ENCODE measurements around the gene RNF113A. TPM values are rescaled to one million over a fixed set of nuclear protein-coding genes. Genes with fewer than 3 reads are reported as not detected.

RNF113A gene
- total RNA-seq, 6 experiments from 2014 or later, result 12.2 to 17.0 (median 14.9) TPM

DNA sequence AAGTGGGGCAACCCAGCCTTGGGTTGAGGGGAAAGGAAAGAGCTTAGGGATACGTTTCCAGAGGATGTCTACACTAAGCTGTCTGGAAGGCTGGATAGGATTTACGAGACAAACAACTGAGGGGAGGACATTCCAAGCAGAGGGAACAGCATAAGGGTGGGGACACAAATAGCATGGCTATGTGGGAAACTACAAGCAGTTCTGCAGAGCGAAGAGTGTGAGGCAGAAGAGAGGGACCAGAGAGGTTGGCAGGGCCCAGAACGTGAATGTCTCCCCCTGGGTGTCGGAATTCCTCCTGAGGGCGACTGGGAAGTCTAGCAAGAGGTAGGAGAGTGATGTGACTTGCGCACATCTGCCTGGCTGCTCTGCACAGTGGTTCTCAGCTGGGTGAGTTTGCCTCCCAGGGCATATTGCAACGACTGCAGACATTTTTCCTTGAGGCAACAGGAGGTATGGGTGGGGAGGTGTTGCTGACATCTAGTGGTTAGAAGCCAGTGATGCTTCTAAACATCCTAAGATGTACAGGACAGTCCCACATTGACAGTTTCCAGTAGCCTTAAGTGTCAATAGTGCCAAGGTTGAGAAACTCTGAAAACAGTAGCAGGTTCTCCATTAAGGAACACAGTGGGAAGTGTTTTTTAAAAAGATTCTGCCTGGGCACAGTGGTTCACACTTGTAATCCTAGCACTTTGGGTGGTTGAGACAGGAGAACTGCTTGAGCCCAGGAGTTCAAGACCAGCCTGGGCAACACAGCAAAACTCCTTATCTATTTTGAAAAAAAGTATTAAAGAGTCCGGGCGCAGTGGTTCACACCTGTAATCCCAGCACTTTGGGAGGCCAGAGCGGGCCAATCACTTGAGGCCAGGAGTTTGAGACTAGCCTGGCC is 9.3 kb upstream of the RNF113A start:
- Mint-ChIP-seq H3K9me3 (no peaks in the 10 kb centered on the region), H3K27ac (no peak overlapping the region), H3K36me3 (ENCODE audit: low read depth) (no peaks in the 10 kb centered on the region), H3K4me1 (ENCODE audit: low read depth) (peaks cover 8% of the 10 kb centered on the region), H3K27me3 (ENCODE audit: insufficient read depth) (no peaks in the 10 kb centered on the region), H3K4me3 (no peak overlapping the region)
- TF ChIP-seq, protein P1, sequence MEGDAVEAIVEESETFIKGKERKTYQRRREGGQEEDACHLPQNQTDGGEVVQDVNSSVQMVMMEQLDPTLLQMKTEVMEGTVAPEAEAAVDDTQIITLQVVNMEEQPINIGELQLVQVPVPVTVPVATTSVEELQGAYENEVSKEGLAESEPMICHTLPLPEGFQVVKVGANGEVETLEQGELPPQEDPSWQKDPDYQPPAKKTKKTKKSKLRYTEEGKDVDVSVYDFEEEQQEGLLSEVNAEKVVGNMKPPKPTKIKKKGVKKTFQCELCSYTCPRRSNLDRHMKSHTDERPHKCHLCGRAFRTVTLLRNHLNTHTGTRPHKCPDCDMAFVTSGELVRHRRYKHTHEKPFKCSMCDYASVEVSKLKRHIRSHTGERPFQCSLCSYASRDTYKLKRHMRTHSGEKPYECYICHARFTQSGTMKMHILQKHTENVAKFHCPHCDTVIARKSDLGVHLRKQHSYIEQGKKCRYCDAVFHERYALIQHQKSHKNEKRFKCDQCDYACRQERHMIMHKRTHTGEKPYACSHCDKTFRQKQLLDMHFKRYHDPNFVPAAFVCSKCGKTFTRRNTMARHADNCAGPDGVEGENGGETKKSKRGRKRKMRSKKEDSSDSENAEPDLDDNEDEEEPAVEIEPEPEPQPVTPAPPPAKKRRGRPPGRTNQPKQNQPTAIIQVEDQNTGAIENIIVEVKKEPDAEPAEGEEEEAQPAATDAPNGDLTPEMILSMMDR (IDR thresholded peaks at IDR 0.05), result peak; percentile 77
- peak; percentile 52 for DNase-seq

DNA sequence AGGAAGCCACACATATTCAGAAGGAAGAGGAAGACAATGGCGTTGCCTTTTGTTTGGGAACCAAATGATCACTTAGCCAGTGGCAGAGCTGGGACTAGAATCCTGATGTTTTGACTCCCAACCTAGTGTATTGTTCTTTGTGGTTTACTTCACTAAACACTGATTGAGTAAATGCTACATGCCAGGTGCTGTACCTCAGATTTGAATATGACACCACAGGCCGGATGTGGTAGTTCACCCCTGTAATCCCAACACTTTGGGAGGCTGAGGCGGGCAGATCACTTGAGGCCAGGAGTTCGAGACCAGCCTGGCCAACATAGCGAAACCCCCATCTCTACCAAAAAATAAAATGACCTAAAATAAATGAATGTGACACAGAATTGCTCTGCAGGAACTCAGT is 8.5 kb upstream of the RNF113A start:
- H3K27ac Mint-ChIP-seq, result no peak overlapping the region; the same call in 1 of the 2 replicates
- TF ChIP-seq, protein P1 (IDR thresholded peaks at IDR 0.05), result no peak
- H3K9me3 Mint-ChIP-seq, result no peaks in the 10 kb centered on the region
- no peaks in the 10 kb centered on the region for H3K27me3 Mint-ChIP-seq (ENCODE audit: insufficient read depth)
- H3K4me1 Mint-ChIP-seq (ENCODE audit: low read depth), result peaks cover 8% of the 10 kb centered on the region
- no peak for DNase-seq
- H3K4me3 Mint-ChIP-seq, result no peak overlapping the region
- H3K36me3 Mint-ChIP-seq (ENCODE audit: low read depth), result no peaks in the 10 kb centered on the region

DNA sequence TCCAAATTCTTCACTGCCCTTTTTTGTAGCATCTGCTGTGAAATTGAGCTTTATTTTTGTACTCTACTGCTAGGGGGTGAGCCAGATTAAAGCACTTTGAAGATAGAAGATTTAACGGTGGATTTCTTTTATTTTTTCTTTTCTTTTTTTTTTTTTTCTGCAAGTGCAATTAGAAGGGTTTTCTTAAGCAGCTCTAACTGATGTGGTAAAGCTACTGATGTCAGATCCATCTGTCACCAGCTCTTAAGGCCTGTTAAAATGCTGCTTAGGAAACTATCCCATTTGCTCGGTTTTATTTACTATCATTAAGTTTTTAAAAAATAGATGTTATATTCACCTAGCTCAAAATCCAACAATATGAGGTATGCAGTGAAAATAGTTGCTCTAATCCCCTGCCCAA is 7.2 kb upstream of the RNF113A start:
- Mint-ChIP-seq H3K4me3 (no peak overlapping the region), H3K36me3 (ENCODE audit: low read depth) (no peaks in the 10 kb centered on the region), H3K27me3 (ENCODE audit: insufficient read depth) (no peaks in the 10 kb centered on the region), H3K4me1 (ENCODE audit: low read depth) (peaks cover 8% of the 10 kb centered on the region), H3K9me3 (no peaks in the 10 kb centered on the region), H3K27ac (no peak overlapping the region)
- no peak for DNase-seq
- TF ChIP-seq, protein P1 (IDR thresholded peaks at IDR 0.05), result no peak

DNA sequence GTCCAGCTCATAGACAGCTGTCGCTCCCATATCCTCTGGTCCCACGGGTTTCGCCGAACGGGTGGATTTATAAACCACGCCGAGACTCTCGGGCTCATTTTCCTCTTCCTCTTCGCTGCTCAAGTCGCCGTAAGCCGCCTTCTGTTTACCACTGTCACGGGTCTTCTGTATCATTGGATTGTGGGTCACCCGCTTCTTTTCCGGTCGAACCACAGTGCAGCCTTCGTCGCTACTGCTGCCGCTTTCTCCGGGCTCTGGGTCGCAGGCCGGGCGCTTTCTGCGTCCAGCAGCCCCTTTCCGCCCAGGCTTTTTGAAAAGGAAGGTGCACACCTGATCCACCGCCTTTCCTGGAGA is 311 bp downstream of the RNF113A start:
- no peak for DNase-seq
- H3K27ac Mint-ChIP-seq, result peak overlapping the region; percentile 93
- TF ChIP-seq, protein P1 (IDR thresholded peaks at IDR 0.05), result no peak
- H3K4me3 Mint-ChIP-seq, result peak overlapping the region; percentile 97
- H3K9me3 Mint-ChIP-seq, result no peaks in the 10 kb centered on the region
- H3K4me1 Mint-ChIP-seq (ENCODE audit: low read depth), result peaks cover 16% of the 10 kb centered on the region
- peaks cover 5% of the 10 kb centered on the region; the same call in 1 of the 2 replicates for H3K36me3 Mint-ChIP-seq (ENCODE audit: low read depth)
- H3K27me3 Mint-ChIP-seq (ENCODE audit: insufficient read depth), result peaks cover 1% of the 10 kb centered on the region; the same call in 1 of the 2 replicates

DNA sequence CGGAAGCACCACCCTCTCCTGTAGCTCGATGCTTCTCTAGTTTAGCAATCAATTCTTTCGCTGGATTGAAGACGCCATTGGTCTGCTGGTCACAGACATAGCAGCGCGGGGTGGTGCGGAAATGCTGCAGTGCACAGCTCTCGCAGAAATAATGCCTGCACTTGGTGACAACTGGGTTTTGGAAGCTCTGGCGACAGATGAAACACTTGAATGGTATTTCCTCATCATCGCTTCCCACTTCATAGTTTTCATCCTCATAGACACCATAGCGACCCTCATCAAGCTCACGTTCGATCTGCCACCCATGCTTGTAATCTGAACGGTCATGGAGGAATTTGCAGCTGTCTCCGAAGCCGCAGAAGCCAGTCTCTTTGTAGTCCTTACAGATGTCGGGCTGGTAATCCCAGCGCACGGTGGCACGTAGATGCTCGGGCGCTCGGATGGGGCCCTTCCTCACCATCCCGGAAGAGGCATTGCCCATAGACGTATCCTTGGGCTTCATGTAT is 854 bp downstream of the RNF113A start:
- H3K27ac Mint-ChIP-seq, result peak overlapping the region; percentile 93
- H3K4me1 Mint-ChIP-seq (ENCODE audit: low read depth), result peaks cover 16% of the 10 kb centered on the region
- H3K36me3 Mint-ChIP-seq (ENCODE audit: low read depth), result peaks cover 5% of the 10 kb centered on the region; the same call in 1 of the 2 replicates
- H3K27me3 Mint-ChIP-seq (ENCODE audit: insufficient read depth), result peaks cover 1% of the 10 kb centered on the region; the same call in 1 of the 2 replicates
- peak; percentile 0 for DNase-seq
- H3K9me3 Mint-ChIP-seq, result no peaks in the 10 kb centered on the region
- H3K4me3 Mint-ChIP-seq, result peak overlapping the region; percentile 97
- TF ChIP-seq, protein P1 (IDR thresholded peaks at IDR 0.05), result no peak

Data from HFFc6 (cell line).